Measurements from ENCODE around the gene RNASE13. TPM values are rescaled to one million over a fixed set of nuclear protein-coding genes. Genes with fewer than 3 reads are reported as not detected.

Gene RNASE13
- total and polyA plus RNA-seq, 4 donors: 0.18 TPM; not detected in 3

DNA sequence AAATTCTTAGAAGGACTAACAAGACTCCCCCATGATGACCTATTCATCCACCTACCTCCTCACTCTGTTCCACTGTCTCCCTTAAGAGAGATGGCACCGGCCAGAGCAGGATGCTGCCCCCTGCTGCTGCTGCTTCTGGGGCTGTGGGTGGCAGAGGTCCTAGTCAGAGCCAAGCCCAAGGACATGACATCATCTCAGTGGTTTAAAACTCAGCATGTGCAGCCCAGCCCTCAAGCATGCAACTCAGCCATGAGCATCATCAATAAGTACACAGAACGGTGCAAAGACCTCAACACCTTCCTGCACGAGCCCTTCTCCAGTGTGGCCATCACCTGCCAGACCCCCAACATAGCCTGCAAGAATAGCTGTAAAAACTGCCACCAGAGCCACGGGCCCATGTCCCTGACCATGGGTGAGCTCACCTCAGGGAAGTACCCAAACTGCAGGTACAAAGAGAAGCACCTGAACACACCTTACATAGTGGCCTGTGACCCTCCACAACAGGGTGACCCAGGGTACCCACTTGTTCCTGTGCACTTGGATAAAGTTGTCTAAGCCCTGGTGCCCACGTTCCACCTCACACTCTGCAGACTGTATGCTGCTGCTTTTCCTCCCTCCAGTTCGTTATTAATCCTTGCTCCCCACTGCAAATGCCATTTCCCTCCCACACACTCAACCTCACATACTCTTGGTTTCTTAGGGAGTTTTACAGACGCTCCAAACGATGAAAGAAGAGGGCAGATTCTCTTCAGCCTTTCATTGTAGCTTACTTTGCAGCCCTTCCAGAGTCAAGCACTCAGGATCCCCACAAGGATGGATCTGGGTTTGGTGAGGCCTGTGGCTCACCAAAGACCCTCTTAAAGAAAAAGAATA, 23.4 kb upstream of the RNASE13 start, which contains the start of gene RNASE8:
RNASE8 (plus strand) TSS at position 20 of the 873 bp plus-strand sequence; CDS start at position 91, 71 bp downstream.
- WGBS, 2 donors: 64 to 74% methylated on average over 8 of the region's 8 CpGs
- DNase-seq (no peak), ATAC-seq (ENCODE audit: low FRiP score) (peak; percentile 40)
- Histone ChIP-seq H3K27ac (ENCODE audit: low read depth in 1 of 2, low read length in 2 of 2) (no peak within 1 kb of the TSS), H3K4me3 (ENCODE audit: low read length in 2 of 2) (no peak within 1 kb of the TSS), H3K27me3 (ENCODE audit: control insufficient read depth in 1 of 2, insufficient read depth in 2 of 2, low read length in 1 of 2) (no peaks in the 10 kb centered on the region), H3K36me3 (ENCODE audit: control insufficient read depth in 1 of 2, insufficient read depth in 2 of 2, low read length in 1 of 2) (no peaks in the 10 kb centered on the region), H3K4me1 (ENCODE audit: control insufficient read depth in 1 of 2, insufficient read depth in 2 of 2, low read length in 2 of 2) (no peaks in the 10 kb centered on the region), H3K9me3 (ENCODE audit: control insufficient read depth, low read length) (no peaks in the 10 kb centered on the region)
- intact Hi-C loops (cut with DNase I): no loop called here

DNA sequence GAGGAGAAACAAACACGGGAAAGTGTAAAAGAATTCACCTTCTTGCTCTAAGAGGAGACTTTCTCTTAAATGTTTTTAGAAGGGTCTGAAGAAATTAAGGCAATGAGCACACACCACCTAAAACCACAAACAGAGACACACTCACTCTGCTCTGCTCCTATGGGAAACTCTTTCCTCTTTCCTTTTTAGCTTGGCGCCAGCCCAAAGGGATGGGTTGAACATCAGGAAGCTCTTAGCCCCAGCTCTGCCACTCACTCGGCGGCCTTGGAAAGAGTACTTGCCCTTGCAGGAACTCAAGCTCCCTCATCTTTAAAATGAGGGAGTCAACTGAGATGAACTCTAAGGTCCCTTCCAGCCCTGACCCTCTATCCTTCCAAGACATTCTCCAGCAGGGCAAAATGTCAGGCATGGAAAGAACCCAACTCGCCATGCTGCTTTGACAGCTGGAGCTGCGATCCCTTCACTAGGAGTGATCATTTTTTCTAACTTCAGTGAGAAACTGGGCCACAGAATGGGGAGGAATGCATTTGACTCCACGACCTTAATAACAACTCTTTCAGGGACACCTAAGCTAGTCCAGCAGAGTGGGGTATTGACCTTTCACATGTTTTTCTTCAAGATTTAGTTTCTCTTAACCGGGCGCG, 22.0 kb upstream of the RNASE13 start:
- Histone ChIP-seq H3K27me3 (ENCODE audit: control insufficient read depth in 1 of 2, insufficient read depth in 2 of 2, low read length in 1 of 2) (no peaks in the 10 kb centered on the region), H3K27ac (ENCODE audit: low read depth in 1 of 2, low read length in 2 of 2) (no peak overlapping the region), H3K36me3 (ENCODE audit: control insufficient read depth in 1 of 2, insufficient read depth in 2 of 2, low read length in 1 of 2) (no peaks in the 10 kb centered on the region), H3K4me3 (ENCODE audit: low read length in 2 of 2) (no peak overlapping the region), H3K4me1 (ENCODE audit: control insufficient read depth in 1 of 2, insufficient read depth in 2 of 2, low read length in 2 of 2) (no peaks in the 10 kb centered on the region), H3K9me3 (ENCODE audit: control insufficient read depth, low read length) (no peaks in the 10 kb centered on the region)
- 85 to 87% methylated on average over 10 of the region's 10 CpGs for WGBS, 2 donors
- no peak for ATAC-seq (ENCODE audit: low FRiP score)
- DNase-seq: no peak
- intact Hi-C loops (cut with DNase I): no loop called here

DNA sequence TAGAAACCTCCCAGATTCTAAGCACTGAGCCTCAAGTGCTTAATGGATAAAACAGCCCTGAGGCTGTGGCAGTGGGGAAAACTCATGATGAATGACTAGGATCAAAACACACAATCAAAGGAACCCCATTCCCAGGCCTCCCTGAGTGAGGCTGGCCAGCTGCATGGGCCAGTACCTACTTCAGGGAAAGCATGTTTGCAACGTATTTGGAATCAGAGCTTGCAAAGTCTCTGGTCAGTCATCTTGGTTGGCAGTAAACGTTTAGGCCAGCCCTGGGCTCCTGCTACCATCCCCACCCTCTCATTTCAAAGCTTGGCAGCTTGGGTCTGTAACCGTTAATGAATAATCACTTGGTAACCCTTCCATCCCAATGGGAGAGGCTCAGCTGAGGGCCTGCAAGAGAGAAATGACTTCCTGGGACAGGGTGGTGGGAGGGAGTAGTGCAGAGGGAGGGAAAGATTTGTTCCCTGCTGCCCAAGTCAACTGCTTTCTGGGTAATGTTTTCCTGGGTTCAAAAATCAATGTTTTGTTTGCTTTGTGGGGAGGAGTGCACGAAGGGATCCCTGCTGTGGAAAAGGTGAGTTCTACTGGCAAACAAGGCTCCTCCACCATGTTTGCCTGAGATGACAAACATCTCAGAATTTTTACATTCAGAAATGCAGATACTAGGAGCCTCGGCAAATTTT, 21.0 kb upstream of the RNASE13 start:
- H3K27me3 ChIP-seq (ENCODE audit: control insufficient read depth in 1 of 2, insufficient read depth in 2 of 2, low read length in 1 of 2): no peaks in the 10 kb centered on the region
- H3K9me3 ChIP-seq (ENCODE audit: control insufficient read depth, low read length): no peaks in the 10 kb centered on the region
- WGBS, 2 donors: 53 to 57% methylated on average over 5 of the region's 5 CpGs
- no peaks in the 10 kb centered on the region for H3K36me3 ChIP-seq (ENCODE audit: control insufficient read depth in 1 of 2, insufficient read depth in 2 of 2, low read length in 1 of 2)
- no peak for ATAC-seq (ENCODE audit: low FRiP score)
- no peak overlapping the region for H3K27ac ChIP-seq (ENCODE audit: low read depth in 1 of 2, low read length in 2 of 2)
- DNase-seq: no peak
- intact Hi-C loops (cut with DNase I): no loop called here
- H3K4me1 ChIP-seq (ENCODE audit: control insufficient read depth in 1 of 2, insufficient read depth in 2 of 2, low read length in 2 of 2): no peaks in the 10 kb centered on the region
- H3K4me3 ChIP-seq (ENCODE audit: low read length in 2 of 2): no peak overlapping the region

DNA sequence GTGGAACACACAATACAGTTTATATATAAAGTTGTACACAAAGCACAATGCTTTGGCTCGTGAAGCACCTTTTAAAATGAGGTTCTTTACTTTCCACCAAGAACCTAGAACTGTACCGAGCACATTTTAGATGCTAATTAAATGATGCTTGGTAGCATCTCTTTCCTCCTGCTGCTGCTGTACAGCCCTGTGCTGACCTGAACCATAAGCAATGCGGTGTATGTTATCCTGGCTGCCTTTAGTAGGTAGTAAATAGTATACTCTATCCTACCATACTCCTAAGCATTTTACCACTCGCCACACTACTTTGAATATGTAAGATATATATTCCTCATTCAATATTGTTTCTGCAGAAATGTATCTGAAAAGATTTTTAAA, 20.1 kb upstream of the RNASE13 start:
- Histone ChIP-seq H3K27ac (ENCODE audit: low read depth in 1 of 2, low read length in 2 of 2) (no peak overlapping the region), H3K9me3 (ENCODE audit: control insufficient read depth, low read length) (no peaks in the 10 kb centered on the region), H3K36me3 (ENCODE audit: control insufficient read depth in 1 of 2, insufficient read depth in 2 of 2, low read length in 1 of 2) (no peaks in the 10 kb centered on the region), H3K4me1 (ENCODE audit: control insufficient read depth in 1 of 2, insufficient read depth in 2 of 2, low read length in 2 of 2) (no peaks in the 10 kb centered on the region), H3K4me3 (ENCODE audit: low read length in 2 of 2) (no peak overlapping the region), H3K27me3 (ENCODE audit: control insufficient read depth in 1 of 2, insufficient read depth in 2 of 2, low read length in 1 of 2) (no peaks in the 10 kb centered on the region)
- WGBS, 2 donors: 74 to 78% methylated on average over 4 of the region's 4 CpGs
- ATAC-seq (ENCODE audit: low FRiP score): no peak
- intact Hi-C loops (cut with DNase I): no loop called here
- no peak for DNase-seq

DNA sequence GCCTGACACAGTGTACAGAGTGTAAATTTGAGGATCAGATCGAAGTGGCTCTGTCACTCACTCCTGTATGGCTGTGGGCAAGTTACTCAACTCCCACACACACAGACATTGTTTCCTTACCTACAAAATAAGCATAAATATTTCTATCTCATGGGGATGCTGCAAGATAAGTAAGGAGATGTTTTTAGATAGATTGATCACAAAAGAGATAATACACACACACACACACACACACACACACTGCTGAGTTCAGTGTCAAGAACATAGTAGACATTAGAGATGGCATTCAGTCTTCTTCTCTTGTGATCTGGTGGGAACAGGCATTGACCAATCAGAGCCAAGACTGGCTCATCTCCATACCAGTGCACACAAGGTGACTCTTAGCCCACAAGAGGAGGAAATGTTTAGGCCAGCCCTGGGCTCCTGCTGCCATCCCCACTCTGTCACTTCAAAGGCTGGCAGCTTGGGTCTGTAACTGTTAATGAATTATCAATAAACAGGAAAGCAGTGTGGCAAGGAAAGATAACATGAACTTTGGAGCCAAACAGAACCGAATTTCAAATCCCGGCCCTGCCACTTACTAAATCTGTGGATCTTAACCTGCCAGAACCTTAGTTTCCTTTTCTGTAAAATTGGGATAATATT, 19.6 kb upstream of the RNASE13 start:
- Histone ChIP-seq H3K4me1 (ENCODE audit: control insufficient read depth in 1 of 2, insufficient read depth in 2 of 2, low read length in 2 of 2) (no peaks in the 10 kb centered on the region), H3K27me3 (ENCODE audit: control insufficient read depth in 1 of 2, insufficient read depth in 2 of 2, low read length in 1 of 2) (no peaks in the 10 kb centered on the region), H3K4me3 (ENCODE audit: low read length in 2 of 2) (no peak overlapping the region), H3K9me3 (ENCODE audit: control insufficient read depth, low read length) (no peaks in the 10 kb centered on the region), H3K36me3 (ENCODE audit: control insufficient read depth in 1 of 2, insufficient read depth in 2 of 2, low read length in 1 of 2) (no peaks in the 10 kb centered on the region), H3K27ac (ENCODE audit: low read depth in 1 of 2, low read length in 2 of 2) (no peak overlapping the region)
- intact Hi-C loops (cut with DNase I): no loop called here
- WGBS, 2 donors: 74 to 75% methylated on average over 3 of the region's 3 CpGs
- DNase-seq (no peak), ATAC-seq (ENCODE audit: low FRiP score) (no peak)

DNA sequence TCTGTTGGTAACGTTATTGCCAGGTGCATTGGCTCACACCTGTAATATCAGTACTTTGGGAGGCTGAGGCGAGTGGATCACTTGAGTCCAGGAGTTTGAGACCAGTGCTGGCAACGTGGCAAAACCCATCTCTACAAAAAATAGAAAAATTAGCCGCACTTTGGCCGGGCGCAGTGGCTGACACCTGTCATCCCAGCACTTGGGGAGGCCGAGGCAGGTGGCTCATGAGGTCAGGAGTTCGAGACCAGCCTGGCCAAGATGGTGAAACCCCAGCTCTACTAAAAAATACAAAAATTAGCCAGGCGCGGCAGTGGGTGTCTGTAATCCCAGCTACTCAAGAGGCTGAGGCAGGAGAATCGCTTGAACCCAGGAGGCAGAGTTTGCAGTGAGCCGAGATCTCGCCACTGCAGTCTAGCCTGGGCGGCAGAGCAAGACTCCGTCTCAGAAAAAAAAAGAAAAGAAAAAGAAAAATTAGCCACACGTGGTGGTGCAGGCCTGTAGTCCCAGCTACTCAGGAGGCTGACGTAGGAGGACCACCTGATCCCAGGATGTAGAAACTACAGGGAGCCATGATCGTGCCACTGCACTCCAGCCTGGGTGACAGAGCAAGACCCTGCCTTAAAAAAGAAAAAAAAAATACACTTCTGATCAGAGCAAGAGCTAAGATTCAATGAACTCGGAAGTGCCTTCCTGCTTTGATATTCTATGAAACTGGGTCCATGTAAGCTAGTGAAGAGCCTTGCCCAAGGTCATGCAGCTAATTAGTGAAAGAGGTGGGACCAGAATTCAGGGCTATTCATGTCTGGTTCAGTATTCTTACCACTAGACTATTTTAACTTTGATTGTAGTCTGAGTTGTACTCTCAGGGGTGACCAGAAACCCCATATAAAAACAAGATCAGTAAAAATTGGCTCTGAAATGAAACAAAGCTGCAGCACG, 18.8 kb upstream of the RNASE13 start:
- Histone ChIP-seq H3K36me3 (ENCODE audit: control insufficient read depth in 1 of 2, insufficient read depth in 2 of 2, low read length in 1 of 2) (no peaks in the 10 kb centered on the region), H3K9me3 (ENCODE audit: control insufficient read depth, low read length) (no peaks in the 10 kb centered on the region), H3K4me1 (ENCODE audit: control insufficient read depth in 1 of 2, insufficient read depth in 2 of 2, low read length in 2 of 2) (no peaks in the 10 kb centered on the region), H3K27ac (ENCODE audit: low read depth in 1 of 2, low read length in 2 of 2) (no peak overlapping the region), H3K4me3 (ENCODE audit: low read length in 2 of 2) (no peak overlapping the region), H3K27me3 (ENCODE audit: control insufficient read depth in 1 of 2, insufficient read depth in 2 of 2, low read length in 1 of 2) (no peaks in the 10 kb centered on the region)
- no peak for DNase-seq
- 91 to 93% methylated on average over 20 of the region's 20 CpGs for WGBS, 2 donors
- ATAC-seq (ENCODE audit: low FRiP score): no peak
- intact Hi-C loops (cut with DNase I): no loop called here

DNA sequence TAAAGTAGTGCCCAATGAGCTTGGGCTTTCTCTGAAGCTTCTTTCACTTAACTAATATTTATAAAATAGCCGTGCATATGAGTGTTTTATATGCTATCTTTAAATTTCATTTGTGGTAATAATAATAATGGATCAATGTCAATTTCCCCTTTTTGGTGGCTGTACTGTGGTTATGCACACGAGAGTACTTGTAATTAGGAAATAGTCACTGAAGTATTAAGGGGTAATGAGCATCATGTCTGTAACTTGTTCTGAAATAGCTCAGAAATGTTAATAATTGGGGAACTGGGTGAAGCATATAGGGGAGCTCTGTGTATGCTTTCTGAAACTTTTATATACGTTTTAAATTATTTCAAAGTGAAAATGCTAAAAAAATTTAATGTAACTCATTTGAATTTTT, 16.0 kb upstream of the RNASE13 start:
- Histone ChIP-seq H3K9me3 (ENCODE audit: control insufficient read depth, low read length) (no peaks in the 10 kb centered on the region), H3K27ac (ENCODE audit: low read depth in 1 of 2, low read length in 2 of 2) (no peak overlapping the region), H3K4me3 (ENCODE audit: low read length in 2 of 2) (no peak overlapping the region), H3K36me3 (ENCODE audit: control insufficient read depth in 1 of 2, insufficient read depth in 2 of 2, low read length in 1 of 2) (no peaks in the 10 kb centered on the region), H3K4me1 (ENCODE audit: control insufficient read depth in 1 of 2, insufficient read depth in 2 of 2, low read length in 2 of 2) (no peaks in the 10 kb centered on the region), H3K27me3 (ENCODE audit: control insufficient read depth in 1 of 2, insufficient read depth in 2 of 2, low read length in 1 of 2) (no peaks in the 10 kb centered on the region)
- intact Hi-C loops (cut with DNase I): no loop called here
- WGBS, 2 donors: 69 to 79% methylated on average over 3 of the region's 3 CpGs
- ATAC-seq (ENCODE audit: low FRiP score) (no peak), DNase-seq (no peak)

DNA sequence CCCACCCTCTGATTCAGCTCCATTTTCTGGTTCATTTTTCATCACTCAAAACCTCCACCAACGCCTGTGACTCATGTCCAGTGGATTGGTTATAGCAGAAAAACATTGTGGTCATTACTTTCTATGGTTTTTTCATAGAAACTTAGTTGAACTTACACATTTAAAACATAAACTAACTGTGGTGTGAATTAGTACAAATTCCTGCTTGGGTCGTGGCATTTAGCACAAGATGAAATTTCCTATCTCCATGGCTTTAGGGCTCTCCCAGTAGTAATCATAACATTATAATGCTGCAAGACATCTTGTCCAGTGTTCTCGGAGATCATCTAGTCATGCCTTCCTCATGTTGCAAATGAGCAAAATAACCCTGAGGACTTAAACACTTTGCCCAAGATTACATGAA, 14.7 kb upstream of the RNASE13 start:
- intact Hi-C loops (cut with DNase I): no loop called here
- Histone ChIP-seq H3K27me3 (ENCODE audit: control insufficient read depth in 1 of 2, insufficient read depth in 2 of 2, low read length in 1 of 2) (no peaks in the 10 kb centered on the region), H3K4me3 (ENCODE audit: low read length in 2 of 2) (no peak overlapping the region), H3K9me3 (ENCODE audit: control insufficient read depth, low read length) (no peaks in the 10 kb centered on the region), H3K27ac (ENCODE audit: low read depth in 1 of 2, low read length in 2 of 2) (no peak overlapping the region), H3K36me3 (ENCODE audit: control insufficient read depth in 1 of 2, insufficient read depth in 2 of 2, low read length in 1 of 2) (no peaks in the 10 kb centered on the region), H3K4me1 (ENCODE audit: control insufficient read depth in 1 of 2, insufficient read depth in 2 of 2, low read length in 2 of 2) (no peaks in the 10 kb centered on the region)
- ATAC-seq (ENCODE audit: low FRiP score) (no peak), DNase-seq (no peak)
- 70 to 76% methylated on average over 3 of the region's 3 CpGs for WGBS, 2 donors

Measured in aorta (tissue), 5 donors.